HG02763 (cell line): Measurements from ENCODE around the gene ASTN1.

ENCODE experiments used
- ATAC-seq: cut with Tn5 transposase; IDR thresholded peaks from one replicate; pipeline ENCODE4 v1.9.1; 2021; ENCODE audit warnings: mild to moderate bottlenecking, moderate library complexity; ENCODE audit not compliant: unreplicated experiment

The ASTN1 gene

GRCh38 chr1:177165069-177165439 lies 542 bp upstream of the ASTN1 start:
- no peak for ATAC-seq

GRCh38 chr1:177163844-177164379 lies 600 bp downstream of the ASTN1 start:
- ATAC-seq, result no peak

- ATAC-seq, result no peak
Measured at GRCh38 chr1:177162243-177162642, 2.3 kb downstream of the ASTN1 start.

GRCh38 chr1:177146499-177146898 lies 18.0 kb downstream of the ASTN1 start:
- no peak for ATAC-seq

GRCh38 chr1:177145106-177146070 lies 19.1 kb downstream of the ASTN1 start:
- no peak for ATAC-seq

GRCh38 chr1:177142791-177143271 lies 21.7 kb downstream of the ASTN1 start:
- ATAC-seq, result no peak

GRCh38 chr1:177142010-177142409 lies 22.5 kb downstream of the ASTN1 start:
- no peak for ATAC-seq

GRCh38 chr1:177138347-177138746 lies 26.2 kb downstream of the ASTN1 start:
- ATAC-seq, result no peak

GRCh38 chr1:177137814-177138213 lies 26.7 kb downstream of the ASTN1 start:
- no peak for ATAC-seq

GRCh38 chr1:177135250-177135649 lies 29.3 kb downstream of the ASTN1 start:
- no peak for ATAC-seq

- no peak for ATAC-seq
Measured at GRCh38 chr1:177133977-177134538, 30.5 kb downstream of the ASTN1 start.

- ATAC-seq, result no peak
Measured at GRCh38 chr1:177132141-177132540, 32.4 kb downstream of the ASTN1 start.

GRCh38 chr1:177131723-177132122 lies 32.8 kb downstream of the ASTN1 start:
- ATAC-seq, result no peak

GRCh38 chr1:177130451-177130945 lies 34.0 kb downstream of the ASTN1 start:
- no peak for ATAC-seq

- no peak for ATAC-seq
Measured at GRCh38 chr1:177128665-177129281, 35.7 kb downstream of the ASTN1 start.

- ATAC-seq, result no peak
Measured at GRCh38 chr1:177126267-177126666, 38.2 kb downstream of the ASTN1 start.

GRCh38 chr1:177124577-177125278 lies 39.8 kb downstream of the ASTN1 start:
- ATAC-seq, result no peak

GRCh38 chr1:177122461-177123251 lies 41.9 kb downstream of the ASTN1 start:
- ATAC-seq, result no peak

GRCh38 chr1:177119311-177119710 lies 45.2 kb downstream of the ASTN1 start:
- no peak for ATAC-seq

GRCh38 chr1:177118901-177119300 lies 45.6 kb downstream of the ASTN1 start:
- ATAC-seq, result no peak
